Suprapubic skin (tissue), 3 donors: ENCODE results near the gene CATSPERB.

Experiments
- POLR2A ChIP-seq, 2 donors: fragments of 450-650 bp; IDR thresholded peaks; one replicate each; pipeline ENCODE4 v1.6.1; 2017; ENCODE audit warnings: antibody characterized with exemption in 2 of 2, mild to moderate bottlenecking in 2 of 2, moderate library complexity in 2 of 2
- TF ChIP-seq, protein P1 (sequence below), 2 donors: fragments of 200-600 bp in 1 of 2; fragments of 450-650 bp in 1 of 2; sonication (generic) in 1 of 2; IDR thresholded peaks; one replicate each; pipeline ENCODE4 v1.5.1; 2016 to 2019; ENCODE audit warnings: antibody characterized with exemption in 2 of 2, mild to moderate bottlenecking in 1 of 2, moderate library complexity in 1 of 2

DNA sequence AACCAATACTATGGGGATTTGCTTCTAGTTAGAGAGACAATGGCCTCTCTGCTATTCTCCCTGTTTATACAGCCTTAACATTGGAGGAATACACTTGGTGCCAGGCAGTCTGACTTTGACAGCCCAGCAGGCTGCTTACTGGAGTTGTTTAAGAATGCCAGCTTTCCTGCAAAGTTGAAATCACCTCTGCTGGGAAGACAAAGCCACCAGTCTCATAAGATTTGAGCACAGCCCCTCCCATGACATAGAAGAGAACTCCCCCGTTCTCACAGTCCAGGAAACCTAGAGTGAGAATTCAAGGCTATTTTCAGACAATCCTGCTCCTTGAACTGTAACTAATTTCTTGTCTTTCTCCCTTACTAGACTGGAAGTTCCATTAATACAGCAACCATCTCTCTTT is 21.1 kb upstream of the CATSPERB start:
- TF ChIP-seq, protein P1, sequence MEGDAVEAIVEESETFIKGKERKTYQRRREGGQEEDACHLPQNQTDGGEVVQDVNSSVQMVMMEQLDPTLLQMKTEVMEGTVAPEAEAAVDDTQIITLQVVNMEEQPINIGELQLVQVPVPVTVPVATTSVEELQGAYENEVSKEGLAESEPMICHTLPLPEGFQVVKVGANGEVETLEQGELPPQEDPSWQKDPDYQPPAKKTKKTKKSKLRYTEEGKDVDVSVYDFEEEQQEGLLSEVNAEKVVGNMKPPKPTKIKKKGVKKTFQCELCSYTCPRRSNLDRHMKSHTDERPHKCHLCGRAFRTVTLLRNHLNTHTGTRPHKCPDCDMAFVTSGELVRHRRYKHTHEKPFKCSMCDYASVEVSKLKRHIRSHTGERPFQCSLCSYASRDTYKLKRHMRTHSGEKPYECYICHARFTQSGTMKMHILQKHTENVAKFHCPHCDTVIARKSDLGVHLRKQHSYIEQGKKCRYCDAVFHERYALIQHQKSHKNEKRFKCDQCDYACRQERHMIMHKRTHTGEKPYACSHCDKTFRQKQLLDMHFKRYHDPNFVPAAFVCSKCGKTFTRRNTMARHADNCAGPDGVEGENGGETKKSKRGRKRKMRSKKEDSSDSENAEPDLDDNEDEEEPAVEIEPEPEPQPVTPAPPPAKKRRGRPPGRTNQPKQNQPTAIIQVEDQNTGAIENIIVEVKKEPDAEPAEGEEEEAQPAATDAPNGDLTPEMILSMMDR (IDR thresholded peaks at IDR 0.05) = no peak
- TF ChIP-seq POLR2A (IDR thresholded peaks at IDR 0.05) = no peak
